D721Med (cell line): Measurements from ENCODE around the gene ASGR2.

Source experiments
- DNase-seq: peaks from one replicate; pipeline ENCODE4 v3.0.0; 2011; ENCODE audit warnings: low spot score; ENCODE audit not compliant: insufficient read length
- FAIRE-seq: peaks from 2 replicates; lab custom pipeline; 2011; peaks lifted over from hg19 to GRCh38; lab: Jason Lieb, UNC
- TF ChIP-seq, protein P1 (sequence below): IDR thresholded peaks from 2 replicates; pipeline ENCODE4 v1.5.1; 2012; ENCODE audit warnings: mild to moderate bottlenecking, control low read depth; ENCODE audit not compliant: insufficient read depth; ENCODE audit errors: missing control alignments

ASGR2 gene

DNA sequence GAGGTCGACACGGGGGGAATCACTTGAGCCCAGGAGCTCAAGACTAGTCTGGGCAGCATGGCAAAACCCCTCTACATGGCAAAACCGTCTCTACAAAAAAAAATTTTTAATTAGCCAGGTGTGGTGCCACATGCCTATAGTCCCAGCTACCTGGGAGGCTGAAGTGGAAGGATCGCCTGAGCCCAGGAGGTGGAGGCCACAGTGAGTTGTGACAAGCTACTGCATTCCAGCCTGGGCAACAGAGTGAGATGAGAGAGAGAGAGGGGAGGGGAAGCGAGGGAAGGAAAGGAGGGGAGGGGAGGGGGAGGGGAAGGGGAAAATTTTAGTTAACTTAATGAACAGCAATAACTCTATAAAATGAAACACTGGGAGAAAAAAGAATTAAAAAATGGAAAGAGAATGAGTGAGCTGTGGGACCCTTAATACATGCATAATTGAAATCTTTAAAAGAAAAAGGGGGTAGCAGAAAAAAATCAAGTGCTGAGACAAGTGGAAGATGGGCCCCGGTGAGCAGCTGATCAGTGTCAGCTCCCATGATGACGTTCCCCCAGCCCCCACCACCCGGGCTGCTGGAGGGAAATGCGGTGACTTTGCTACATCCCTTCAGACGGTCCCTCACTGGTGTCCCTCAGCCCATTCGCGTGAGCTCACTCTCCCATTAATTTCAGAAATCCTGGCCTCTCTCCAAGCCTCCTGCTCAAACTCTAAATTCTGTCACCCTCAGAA lies 2.7 kb downstream of the ASGR2 start:
- TF ChIP-seq, protein P1, sequence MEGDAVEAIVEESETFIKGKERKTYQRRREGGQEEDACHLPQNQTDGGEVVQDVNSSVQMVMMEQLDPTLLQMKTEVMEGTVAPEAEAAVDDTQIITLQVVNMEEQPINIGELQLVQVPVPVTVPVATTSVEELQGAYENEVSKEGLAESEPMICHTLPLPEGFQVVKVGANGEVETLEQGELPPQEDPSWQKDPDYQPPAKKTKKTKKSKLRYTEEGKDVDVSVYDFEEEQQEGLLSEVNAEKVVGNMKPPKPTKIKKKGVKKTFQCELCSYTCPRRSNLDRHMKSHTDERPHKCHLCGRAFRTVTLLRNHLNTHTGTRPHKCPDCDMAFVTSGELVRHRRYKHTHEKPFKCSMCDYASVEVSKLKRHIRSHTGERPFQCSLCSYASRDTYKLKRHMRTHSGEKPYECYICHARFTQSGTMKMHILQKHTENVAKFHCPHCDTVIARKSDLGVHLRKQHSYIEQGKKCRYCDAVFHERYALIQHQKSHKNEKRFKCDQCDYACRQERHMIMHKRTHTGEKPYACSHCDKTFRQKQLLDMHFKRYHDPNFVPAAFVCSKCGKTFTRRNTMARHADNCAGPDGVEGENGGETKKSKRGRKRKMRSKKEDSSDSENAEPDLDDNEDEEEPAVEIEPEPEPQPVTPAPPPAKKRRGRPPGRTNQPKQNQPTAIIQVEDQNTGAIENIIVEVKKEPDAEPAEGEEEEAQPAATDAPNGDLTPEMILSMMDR = no peak
- DNase-seq (no peak), FAIRE-seq (no peak)

DNA sequence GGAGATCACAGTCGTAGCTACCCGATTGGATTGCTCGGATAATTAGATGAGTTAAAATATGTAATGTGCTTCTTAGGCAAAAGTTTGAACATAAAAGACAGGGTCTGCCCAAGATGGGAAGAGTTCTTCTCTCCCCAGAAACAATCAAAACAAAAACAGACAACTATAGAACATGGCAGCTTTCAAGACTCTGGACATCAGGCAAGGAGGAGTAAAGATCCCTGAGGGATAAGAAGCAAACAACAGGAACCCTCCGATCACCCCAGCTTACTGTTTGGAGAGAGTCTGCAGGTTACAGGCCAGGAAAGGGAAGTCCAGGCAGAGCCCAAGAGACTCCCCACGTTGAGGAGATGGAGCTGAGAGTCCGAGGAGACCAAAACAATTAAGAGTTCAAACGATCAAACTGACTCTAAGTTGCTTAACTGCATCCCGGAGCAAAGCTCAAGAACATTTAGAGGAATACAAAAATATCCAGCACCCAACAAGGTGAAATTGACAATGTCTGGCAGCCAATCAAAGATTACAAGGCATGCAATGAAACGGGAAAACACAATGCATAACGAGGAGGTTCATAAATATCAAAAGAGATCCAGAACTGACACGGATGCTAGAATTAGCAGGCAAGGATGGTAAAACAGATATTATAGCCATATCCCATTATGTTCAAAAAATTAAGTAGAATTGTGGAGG lies 3.9 kb downstream of the ASGR2 start:
- TF ChIP-seq, protein P1 = no peak
- no peak for FAIRE-seq
- no peak for DNase-seq

DNA sequence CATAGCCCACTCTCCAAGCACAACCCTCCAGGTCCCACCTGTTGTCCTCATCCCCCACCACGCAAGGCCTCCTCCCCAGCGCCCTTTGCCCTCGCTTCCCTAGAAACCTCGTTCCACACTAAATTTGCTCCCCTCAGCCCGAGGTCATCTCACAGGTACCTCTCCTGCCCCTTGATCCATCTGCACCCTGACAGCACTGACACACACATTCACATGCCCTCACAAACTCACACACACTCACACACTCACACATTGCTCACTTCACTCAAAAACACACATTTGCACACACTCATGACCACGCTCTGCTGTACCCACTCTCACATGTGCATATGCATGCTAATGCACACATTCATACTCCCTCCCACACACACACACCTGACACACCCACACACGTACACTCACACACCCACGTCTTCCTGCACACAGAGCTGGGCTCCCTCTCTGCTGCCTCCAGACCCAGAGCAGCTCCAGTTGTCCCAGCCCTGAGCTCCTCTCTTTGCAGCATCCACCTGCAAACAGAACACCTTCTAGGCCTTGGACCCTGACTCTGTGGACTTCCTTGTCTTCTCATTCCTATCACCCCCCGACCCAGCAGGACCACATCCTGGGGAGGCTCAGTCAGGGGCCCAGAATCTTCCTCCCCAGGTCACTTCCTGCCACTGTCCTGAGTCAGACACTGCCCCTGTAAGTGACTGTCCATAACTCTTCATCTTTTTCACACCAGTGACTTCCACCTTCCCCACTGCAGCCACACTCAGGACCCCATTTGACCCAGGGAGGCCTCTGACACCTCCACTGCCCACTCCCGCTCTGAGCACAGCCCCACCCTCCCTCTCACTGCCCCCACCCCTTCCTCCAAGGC lies 4.9 kb downstream of the ASGR2 start:
- DNase-seq (no peak), FAIRE-seq (no peak)
- TF ChIP-seq, protein P1 = no peak

DNA sequence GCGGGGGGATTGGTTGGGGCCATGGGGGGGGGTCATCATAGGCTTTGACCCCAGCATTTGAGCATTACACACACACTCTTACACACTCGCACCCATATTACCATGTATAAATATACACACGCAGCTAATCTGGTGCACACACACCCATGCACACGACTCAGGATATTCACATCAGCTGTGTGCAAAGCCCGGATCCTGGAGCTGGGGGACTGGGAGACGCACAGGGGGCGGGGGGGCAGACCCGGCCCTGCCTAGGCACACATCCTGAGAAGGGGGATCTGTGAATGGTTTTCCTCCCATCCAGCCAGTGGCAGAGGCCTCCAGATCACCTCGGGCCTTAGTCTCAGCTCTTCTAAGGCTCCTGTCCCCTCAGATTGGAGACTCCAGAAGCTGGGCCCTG lies 5.6 kb downstream of the ASGR2 start:
- TF ChIP-seq, protein P1 = no peak
- FAIRE-seq (no peak), DNase-seq (no peak)

DNA sequence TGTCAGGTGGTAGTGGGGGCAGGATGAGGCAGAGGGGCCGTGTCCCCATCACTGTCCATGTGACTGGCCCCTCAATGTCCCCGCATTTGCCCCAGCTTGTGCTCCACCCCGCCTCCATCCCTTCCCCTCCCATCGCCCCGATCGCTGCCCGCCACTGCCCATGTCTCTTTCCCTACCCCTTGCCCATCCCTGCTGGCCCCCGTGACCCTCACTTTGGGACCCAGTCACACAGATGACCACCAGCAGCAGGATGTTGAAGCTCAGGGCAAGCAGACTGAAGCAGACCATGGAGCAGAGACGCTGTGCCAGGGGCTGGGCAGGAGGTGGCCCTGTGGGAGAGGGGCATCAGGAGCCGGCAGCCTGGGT lies 6.1 kb downstream of the ASGR2 start:
- TF ChIP-seq, protein P1 = no peak
- no peak for FAIRE-seq
- no peak for DNase-seq

DNA sequence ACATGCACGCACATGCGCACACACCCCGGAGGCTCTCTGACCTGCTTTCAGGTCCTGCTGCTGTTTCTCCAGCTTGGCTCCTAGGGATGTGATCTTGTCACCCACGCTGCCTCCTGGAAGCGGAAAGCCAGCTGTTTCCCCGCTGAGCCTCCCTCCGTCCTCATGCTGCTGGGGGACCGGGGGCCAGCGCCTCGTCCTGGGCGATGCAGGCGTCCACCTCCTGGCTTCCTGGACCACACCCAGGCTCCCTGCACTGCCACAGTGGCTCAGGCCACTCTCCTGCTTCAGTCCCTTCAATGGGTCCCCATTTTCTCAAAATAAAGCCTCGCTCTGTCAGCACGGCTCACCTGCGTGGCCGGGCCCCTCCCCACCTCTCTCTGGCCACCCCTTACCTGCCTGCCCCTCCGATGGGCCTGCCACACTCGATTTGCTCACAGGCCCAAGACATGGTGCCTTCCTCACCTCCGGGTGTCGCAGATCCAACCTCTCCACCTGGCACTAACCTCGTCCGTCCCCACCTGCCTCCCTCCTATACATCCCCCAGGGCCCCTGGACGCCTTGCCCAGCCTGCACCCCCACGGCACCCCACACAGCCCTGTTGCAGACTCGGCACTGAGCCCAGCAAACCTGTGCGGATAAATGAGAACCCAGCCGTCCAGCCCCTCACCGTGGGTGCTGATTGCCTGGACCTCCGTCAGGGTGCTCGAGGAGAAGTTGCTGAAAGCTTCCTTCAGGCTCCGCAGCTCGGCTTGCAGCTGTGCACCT lies 6.6 kb downstream of the ASGR2 start:
- DNase-seq = no peak
- TF ChIP-seq, protein P1 = no peak
- no peak for FAIRE-seq
